MM.1S (cell line): ENCODE results near the gene ANKS3.

Experiments
- DNase-seq: peaks from one replicate; pipeline ENCODE4 v3.0.0-alpha.2; 2015
- H2AFZ ChIP-seq: fragments of 300-600 bp; sonication (generic); 2 replicates; pipeline ENCODE4 v1.6.0; 2016; ENCODE audit warnings: antibody characterized with exemption, low read length
- H3F3A ChIP-seq: fragments of 300-600 bp; sonication (generic); 2 replicates; pipeline ENCODE4 v1.6.1; 2016; ENCODE audit warnings: mild to moderate bottlenecking, antibody characterized with exemption, low read length, moderate library complexity, mixed read lengths; ENCODE audit not compliant: insufficient read depth
- H3K27ac ChIP-seq: fragments of 300-600 bp; sonication (generic); 2 replicates; pipeline ENCODE4 v1.5.1; 2016; ENCODE audit warnings: mild to moderate bottlenecking, low read length
- H3K27me3 ChIP-seq: fragments of 300-600 bp; sonication (generic); replicated peaks from 2 replicates; pipeline ENCODE4 v1.6.0; 2016; ENCODE audit warnings: low read length; ENCODE audit not compliant: insufficient read depth
- H3K36me3 ChIP-seq: fragments of 300-600 bp; sonication (generic); replicated peaks from 2 replicates; pipeline ENCODE4 v1.6.1; 2016; ENCODE audit warnings: mild to moderate bottlenecking, low read length, mixed read lengths; ENCODE audit not compliant: insufficient read depth
- H3K4me1 ChIP-seq: fragments of 300-600 bp; sonication (generic); 2 replicates; pipeline ENCODE4 v1.6.1; 2016; ENCODE audit warnings: low read length, mixed read lengths
- H3K4me2 ChIP-seq: fragments of 300-600 bp; sonication (generic); 2 replicates; pipeline ENCODE4 v1.6.0; 2016; ENCODE audit warnings: low read depth, low read length
- H3K4me3 ChIP-seq: fragments of 300-600 bp; sonication (generic); 2 replicates; pipeline ENCODE4 v1.5.1; 2016; ENCODE audit warnings: low read length, mixed read lengths
- H3K79me2 ChIP-seq: fragments of 300-600 bp; sonication (generic); 2 replicates; pipeline ENCODE4 v1.6.1; 2016; ENCODE audit warnings: mixed run types, low read length, mixed read lengths
- H3K9ac ChIP-seq: fragments of 300-600 bp; sonication (generic); 2 replicates; pipeline ENCODE4 v1.6.1; 2016; ENCODE audit warnings: low read length, mixed read lengths
- H3K9me2 ChIP-seq: fragments of 300-600 bp; sonication (generic); replicated peaks from 2 replicates; pipeline ENCODE4 v1.6.1; 2016; ENCODE audit warnings: mild to moderate bottlenecking, low read length, mixed read lengths; ENCODE audit not compliant: insufficient read depth
- H3K9me3 ChIP-seq: fragments of 300-600 bp; sonication (generic); replicated peaks from 2 replicates; pipeline ENCODE4 v1.6.1; 2016; ENCODE audit warnings: mild to moderate bottlenecking, low read length, mixed read lengths; ENCODE audit not compliant: insufficient read depth
- H4K20me1 ChIP-seq: fragments of 300-600 bp; sonication (generic); 2 replicates; pipeline ENCODE4 v1.6.1; 2016; ENCODE audit warnings: mild to moderate bottlenecking, low read length, moderate library complexity, mixed read lengths; ENCODE audit not compliant: insufficient read depth
- EZH2 ChIP-seq: fragments of 300-600 bp; sonication (generic); optimal IDR thresholded peaks from 2 replicates; pipeline ENCODE3; 2017; ENCODE audit warnings: low read depth, mild to moderate bottlenecking, antibody characterized with exemption, low read length, mixed read lengths
- EZH2phosphoT487 ChIP-seq: fragments of 300-600 bp; sonication (generic); IDR thresholded peaks from 2 replicates; pipeline ENCODE4 v1.6.1; 2018; ENCODE audit warnings: antibody characterized with exemption, low read length
- TF ChIP-seq, protein P1 (sequence below): fragments of 300-600 bp; sonication (generic); IDR thresholded peaks from 2 replicates; pipeline ENCODE4 v1.5.1; 2016; ENCODE audit warnings: antibody characterized with exemption, low read length, mixed read lengths

ANKS3 gene

GRCh38 chr16:4664538-4665418 is 69.3 kb downstream of the ANKS3 start:
- Histone ChIP-seq H3K4me2 (peak overlapping the region; percentile 43), H3K9me2 (no peaks in the 10 kb centered on the region), H3K9me3 (no peaks in the 10 kb centered on the region), H3K4me3 (no peak overlapping the region), H3K27ac (peak overlapping the region; percentile 41; the same call in 1 of the 2 replicates), H3K27me3 (no peaks in the 10 kb centered on the region), H4K20me1 (no peaks in the 10 kb centered on the region), H3K9ac (no peak overlapping the region), H3K79me2 (peaks cover 6% of the 10 kb centered on the region; the same call in 1 of the 2 replicates), H2AFZ (no peak overlapping the region), H3K4me1 (peaks cover 16% of the 10 kb centered on the region), H3K36me3 (no peaks in the 10 kb centered on the region), H3F3A (peaks cover 16% of the 10 kb centered on the region; the same call in 1 of the 2 replicates)
- peak; percentile 72 for DNase-seq
- TF ChIP-seq EZH2phosphoT487: no peak
- TF ChIP-seq, protein P1, sequence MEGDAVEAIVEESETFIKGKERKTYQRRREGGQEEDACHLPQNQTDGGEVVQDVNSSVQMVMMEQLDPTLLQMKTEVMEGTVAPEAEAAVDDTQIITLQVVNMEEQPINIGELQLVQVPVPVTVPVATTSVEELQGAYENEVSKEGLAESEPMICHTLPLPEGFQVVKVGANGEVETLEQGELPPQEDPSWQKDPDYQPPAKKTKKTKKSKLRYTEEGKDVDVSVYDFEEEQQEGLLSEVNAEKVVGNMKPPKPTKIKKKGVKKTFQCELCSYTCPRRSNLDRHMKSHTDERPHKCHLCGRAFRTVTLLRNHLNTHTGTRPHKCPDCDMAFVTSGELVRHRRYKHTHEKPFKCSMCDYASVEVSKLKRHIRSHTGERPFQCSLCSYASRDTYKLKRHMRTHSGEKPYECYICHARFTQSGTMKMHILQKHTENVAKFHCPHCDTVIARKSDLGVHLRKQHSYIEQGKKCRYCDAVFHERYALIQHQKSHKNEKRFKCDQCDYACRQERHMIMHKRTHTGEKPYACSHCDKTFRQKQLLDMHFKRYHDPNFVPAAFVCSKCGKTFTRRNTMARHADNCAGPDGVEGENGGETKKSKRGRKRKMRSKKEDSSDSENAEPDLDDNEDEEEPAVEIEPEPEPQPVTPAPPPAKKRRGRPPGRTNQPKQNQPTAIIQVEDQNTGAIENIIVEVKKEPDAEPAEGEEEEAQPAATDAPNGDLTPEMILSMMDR: no peak
- no peak for TF ChIP-seq EZH2

GRCh38 chr16:4663777-4664465 is 70.2 kb downstream of the ANKS3 start:
- no peaks in the 10 kb centered on the region for H3K36me3 ChIP-seq
- TF ChIP-seq, protein P1: no peak
- TF ChIP-seq EZH2phosphoT487 (no peak), EZH2 (no peak)
- no peak overlapping the region for H3K4me3 ChIP-seq
- H3K9me2 ChIP-seq: no peaks in the 10 kb centered on the region
- no peaks in the 10 kb centered on the region for H3K27me3 ChIP-seq
- H3K4me1 ChIP-seq: peaks cover 16% of the 10 kb centered on the region
- H3K4me2 ChIP-seq: no peak overlapping the region
- no peak for DNase-seq
- peaks cover 16% of the 10 kb centered on the region; the same call in 1 of the 2 replicates for H3F3A ChIP-seq
- no peak overlapping the region for H2AFZ ChIP-seq
- no peak overlapping the region for H3K27ac ChIP-seq
- peaks cover 6% of the 10 kb centered on the region; the same call in 1 of the 2 replicates for H3K79me2 ChIP-seq
- H3K9ac ChIP-seq: no peak overlapping the region
- H4K20me1 ChIP-seq: no peaks in the 10 kb centered on the region
- H3K9me3 ChIP-seq: no peaks in the 10 kb centered on the region

- Histone ChIP-seq H4K20me1 (no peaks in the 10 kb centered on the region), H3F3A (peaks cover 16% of the 10 kb centered on the region; the same call in 1 of the 2 replicates), H3K79me2 (peaks cover 6% of the 10 kb centered on the region; the same call in 1 of the 2 replicates), H3K9me3 (no peaks in the 10 kb centered on the region), H3K27me3 (no peaks in the 10 kb centered on the region), H3K9ac (no peak overlapping the region), H3K36me3 (no peaks in the 10 kb centered on the region), H2AFZ (no peak overlapping the region), H3K27ac (no peak overlapping the region), H3K4me2 (no peak overlapping the region), H3K4me3 (no peak overlapping the region), H3K4me1 (peaks cover 16% of the 10 kb centered on the region), H3K9me2 (no peaks in the 10 kb centered on the region)
- DNase-seq: no peak
- no peak for TF ChIP-seq EZH2
- TF ChIP-seq, protein P1: no peak
- no peak for TF ChIP-seq EZH2phosphoT487
Measured at GRCh38 chr16:4663465-4663776, 70.7 kb downstream of the ANKS3 start.
